Mammary epithelial cell (primary cell): ENCODE results near the gene TCHP.

Source experiments
- EZH2 ChIP-seq: IDR thresholded peaks from 2 replicates; pipeline ENCODE4 v1.6.1; 2012; ENCODE audit warnings: low read length, inconsistent platforms, borderline replicate concordance
- TF ChIP-seq, protein P1 (sequence below), 2 donors: IDR thresholded peaks in 1 of 2; conservative IDR thresholded peaks in 1 of 2; 2 replicates each; pipeline ENCODE4 v1.5.1; 2011 to 2012; ENCODE audit warnings: inconsistent platforms in 2 of 2, low read length in 2 of 2, mild to moderate bottlenecking in 2 of 2, control low read depth in 1 of 2, low read depth in 1 of 2; ENCODE audit not compliant: insufficient read depth in 1 of 2; ENCODE audit errors: extremely low read depth in 1 of 2

DNA sequence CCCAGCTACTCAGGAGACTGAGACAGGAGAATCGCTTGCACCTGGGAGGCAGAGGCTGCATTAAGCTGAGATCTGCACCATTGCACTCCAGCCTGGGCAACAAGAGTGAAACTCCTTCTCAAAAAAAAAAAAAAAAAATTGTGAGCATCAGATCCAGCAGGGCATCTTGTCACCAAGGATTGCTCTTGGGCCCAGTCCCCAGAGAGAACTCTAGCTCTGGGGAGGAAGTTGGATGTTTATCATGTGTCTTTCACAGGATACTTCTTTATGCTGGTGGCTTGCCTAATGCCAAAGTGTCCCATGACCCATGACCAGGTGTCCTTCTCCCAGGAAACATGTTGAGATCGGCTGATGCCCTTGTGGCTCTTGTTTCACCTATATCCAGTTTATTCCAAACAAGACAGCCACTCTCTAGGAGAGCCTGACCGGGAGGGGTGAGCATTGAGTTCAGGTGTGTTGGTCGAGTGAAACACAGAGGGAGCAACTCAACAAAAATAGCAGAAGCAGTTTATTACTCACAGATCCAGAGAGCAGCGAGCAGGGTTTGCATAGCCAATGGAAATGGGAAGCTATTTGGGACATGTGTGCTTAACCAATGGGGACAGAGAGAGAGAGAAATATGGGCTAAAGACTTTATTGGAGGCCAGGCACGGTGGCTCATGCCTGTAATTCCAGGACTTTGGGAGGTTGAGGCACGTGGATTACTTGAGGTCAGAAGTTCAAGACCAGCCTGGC is 6.6 kb upstream of the TCHP start:
- TF ChIP-seq, protein P1, sequence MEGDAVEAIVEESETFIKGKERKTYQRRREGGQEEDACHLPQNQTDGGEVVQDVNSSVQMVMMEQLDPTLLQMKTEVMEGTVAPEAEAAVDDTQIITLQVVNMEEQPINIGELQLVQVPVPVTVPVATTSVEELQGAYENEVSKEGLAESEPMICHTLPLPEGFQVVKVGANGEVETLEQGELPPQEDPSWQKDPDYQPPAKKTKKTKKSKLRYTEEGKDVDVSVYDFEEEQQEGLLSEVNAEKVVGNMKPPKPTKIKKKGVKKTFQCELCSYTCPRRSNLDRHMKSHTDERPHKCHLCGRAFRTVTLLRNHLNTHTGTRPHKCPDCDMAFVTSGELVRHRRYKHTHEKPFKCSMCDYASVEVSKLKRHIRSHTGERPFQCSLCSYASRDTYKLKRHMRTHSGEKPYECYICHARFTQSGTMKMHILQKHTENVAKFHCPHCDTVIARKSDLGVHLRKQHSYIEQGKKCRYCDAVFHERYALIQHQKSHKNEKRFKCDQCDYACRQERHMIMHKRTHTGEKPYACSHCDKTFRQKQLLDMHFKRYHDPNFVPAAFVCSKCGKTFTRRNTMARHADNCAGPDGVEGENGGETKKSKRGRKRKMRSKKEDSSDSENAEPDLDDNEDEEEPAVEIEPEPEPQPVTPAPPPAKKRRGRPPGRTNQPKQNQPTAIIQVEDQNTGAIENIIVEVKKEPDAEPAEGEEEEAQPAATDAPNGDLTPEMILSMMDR (conservative IDR thresholded peaks at IDR 0.05 in 1 of 2, IDR thresholded peaks at IDR 0.05 in 1 of 2; ENCODE audit: extremely low read depth in 1 of 2, insufficient read depth in 1 of 2, low read depth in 1 of 2, low read length in 2 of 2) = no peak
- TF ChIP-seq EZH2 = no peak
